Adrenal gland (tissue), 5 donors: ENCODE data around the gene KLF3.

ENCODE experiments used
- POLR2A ChIP-seq, 2 donors: fragments of 450-650 bp; IDR thresholded peaks; one replicate each; pipeline ENCODE4 v1.6.1; 2017; ENCODE audit warnings: antibody characterized with exemption in 2 of 2, mild to moderate bottlenecking in 2 of 2, moderate library complexity in 1 of 2
- TF ChIP-seq, protein P1 (sequence below), 6 experiments: fragments of 450-650 bp in 4 of 6; fragments of 200-600 bp in 2 of 6; sonication (generic) in 1 of 6; IDR thresholded peaks; 1 replicate in 5 of 6; 2 replicates in 1 of 6; pipeline versions ENCODE4 v1.5.1 to v1.8.0; 2016 to 2021; ENCODE audit warnings: antibody characterized with exemption in 6 of 6, mild to moderate bottlenecking in 2 of 6, moderate library complexity in 1 of 6
- donor health status: DM: no; HTN: no; CAD: no.

GRCh38 chr4:38684271-38684670, 20.3 kb downstream of the KLF3 start:
- TF ChIP-seq, protein P1, sequence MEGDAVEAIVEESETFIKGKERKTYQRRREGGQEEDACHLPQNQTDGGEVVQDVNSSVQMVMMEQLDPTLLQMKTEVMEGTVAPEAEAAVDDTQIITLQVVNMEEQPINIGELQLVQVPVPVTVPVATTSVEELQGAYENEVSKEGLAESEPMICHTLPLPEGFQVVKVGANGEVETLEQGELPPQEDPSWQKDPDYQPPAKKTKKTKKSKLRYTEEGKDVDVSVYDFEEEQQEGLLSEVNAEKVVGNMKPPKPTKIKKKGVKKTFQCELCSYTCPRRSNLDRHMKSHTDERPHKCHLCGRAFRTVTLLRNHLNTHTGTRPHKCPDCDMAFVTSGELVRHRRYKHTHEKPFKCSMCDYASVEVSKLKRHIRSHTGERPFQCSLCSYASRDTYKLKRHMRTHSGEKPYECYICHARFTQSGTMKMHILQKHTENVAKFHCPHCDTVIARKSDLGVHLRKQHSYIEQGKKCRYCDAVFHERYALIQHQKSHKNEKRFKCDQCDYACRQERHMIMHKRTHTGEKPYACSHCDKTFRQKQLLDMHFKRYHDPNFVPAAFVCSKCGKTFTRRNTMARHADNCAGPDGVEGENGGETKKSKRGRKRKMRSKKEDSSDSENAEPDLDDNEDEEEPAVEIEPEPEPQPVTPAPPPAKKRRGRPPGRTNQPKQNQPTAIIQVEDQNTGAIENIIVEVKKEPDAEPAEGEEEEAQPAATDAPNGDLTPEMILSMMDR (IDR thresholded peaks at IDR 0.05), result no peak
- TF ChIP-seq POLR2A (IDR thresholded peaks at IDR 0.05), result no peak
